ENCODE results near the gene APCDD1L.
"Not testable (repeated sequence)": the region's sequence is repeated elsewhere in the genome, so short reads cannot be mapped to it uniquely, and the experiment has no call there.

Gene APCDD1L

DNA sequence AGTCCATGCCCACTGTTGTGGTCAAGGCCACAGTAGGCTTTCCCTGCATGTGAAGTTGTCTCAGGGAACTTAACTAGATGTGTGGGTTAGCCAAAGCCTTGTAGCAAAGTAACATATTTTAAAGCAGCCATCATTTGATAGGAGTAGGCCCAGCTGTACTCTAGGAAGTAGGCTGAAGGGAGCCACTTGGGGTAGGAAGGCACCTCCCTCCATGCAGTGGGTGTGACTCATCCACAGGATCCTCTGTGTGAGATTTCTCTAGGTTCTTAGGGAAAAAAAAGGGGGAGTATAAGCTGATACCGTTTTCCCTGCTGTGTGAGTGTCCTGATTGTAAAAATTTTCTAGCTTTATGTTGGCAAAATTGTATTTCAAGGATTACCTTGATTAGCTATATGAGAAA lies 81.4 kb downstream of the APCDD1L start:
- DNase-seq, result no peak

DNA sequence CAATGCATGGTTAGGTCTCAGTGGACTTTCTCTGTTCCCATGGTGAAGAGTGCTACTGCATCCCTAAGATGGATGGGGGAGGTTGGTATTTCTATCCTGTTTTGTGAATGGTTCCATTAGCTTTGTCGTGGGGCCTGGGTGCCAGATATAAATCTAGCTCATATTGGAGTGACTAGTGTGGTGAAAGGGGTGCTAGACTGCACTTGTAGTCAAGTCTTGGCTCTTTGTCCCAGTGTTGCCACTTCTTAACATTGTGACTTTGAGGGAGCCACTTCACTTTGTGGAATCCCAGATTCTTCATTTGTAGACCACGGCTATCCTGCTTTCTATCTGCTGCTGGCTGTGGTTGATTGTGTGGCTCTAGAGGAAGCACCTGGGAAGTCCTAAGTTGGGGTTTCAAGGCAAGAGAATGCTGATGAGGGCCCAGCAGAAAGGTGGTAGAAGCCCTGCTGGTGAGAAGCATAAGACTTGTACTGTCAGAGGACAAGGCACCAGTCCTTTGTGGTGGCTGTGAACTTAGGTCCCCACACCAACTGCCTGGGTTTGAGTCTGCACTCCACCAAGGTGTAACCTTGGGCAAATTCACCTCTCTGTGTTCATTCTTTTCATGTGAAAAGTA lies 82.1 kb downstream of the APCDD1L start:
- no peak for DNase-seq

DNA sequence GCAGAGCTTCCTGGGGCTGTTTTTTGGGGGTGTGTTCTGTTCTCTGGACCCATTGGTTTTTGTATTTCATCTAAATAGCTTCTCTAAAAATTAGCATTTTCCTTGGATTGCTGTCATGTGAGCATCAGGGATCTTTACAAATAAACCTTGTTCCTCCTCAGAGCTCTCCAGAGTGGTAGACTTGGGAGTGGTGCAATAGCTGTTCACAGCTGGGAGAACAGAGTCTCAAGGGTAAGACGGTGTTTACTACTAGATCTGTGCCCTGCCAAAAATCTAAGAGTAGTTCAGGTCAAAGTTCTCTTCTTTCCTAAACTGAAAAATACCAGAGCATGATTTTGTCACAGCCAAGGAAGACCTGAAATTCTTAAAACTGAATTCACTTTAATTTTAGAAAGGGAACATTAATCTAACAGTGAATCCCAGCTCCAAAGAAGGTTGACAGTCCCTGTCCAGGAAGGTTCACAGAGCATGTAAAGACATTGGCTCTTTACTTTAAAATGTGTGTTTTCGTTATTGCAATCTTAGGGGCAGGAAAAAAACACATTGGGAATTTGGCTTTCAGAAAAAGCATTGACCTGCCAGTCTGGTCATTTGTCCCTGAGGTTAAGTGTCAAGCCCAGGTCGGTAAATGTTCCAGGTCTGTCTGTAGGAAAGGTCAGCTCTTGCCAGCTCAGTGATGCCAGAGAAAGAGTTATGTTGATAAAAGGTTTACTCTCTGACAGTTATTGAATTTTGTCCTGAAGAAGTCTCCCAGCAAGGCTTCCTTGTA lies 82.8 kb downstream of the APCDD1L start:
- no peak for DNase-seq

DNA sequence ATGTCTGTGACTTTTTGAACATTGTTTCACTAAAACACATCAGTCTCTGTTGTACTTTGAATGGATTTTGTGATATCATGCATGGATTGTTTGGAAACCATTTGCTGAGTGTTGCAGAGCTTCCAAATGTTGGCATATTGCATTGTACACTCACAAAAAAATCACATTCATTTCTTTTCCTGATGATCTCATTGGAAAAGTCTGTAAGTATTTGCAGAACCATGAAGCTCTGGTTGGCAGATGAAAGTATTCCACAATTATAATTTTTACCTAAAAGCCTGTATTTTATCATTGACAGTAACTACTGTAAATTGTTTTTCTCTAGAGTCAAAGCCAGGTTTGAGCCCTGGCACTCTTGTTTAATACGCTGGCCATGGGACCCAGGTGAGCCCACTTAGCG lies 84.1 kb downstream of the APCDD1L start:
- DNase-seq, result no peak

DNA sequence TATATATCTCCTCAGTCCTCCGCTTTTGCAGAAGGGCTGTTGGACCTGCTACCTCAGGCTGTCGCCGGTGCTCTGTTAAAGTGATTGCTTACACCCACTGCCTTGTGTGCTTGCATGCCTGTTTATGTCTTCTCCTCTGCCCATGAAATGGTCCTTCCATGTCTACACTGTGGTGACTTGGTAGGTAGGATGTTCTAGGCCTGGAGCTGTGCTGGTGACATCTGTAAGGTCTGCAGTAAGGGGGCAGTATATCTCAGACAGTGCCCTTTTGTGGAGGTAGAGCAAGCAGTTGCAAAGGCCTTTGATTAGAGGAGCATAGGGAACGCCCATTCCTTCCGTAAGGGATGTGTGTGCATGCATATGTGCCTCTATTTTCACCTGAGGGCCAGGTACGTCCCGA lies 85.9 kb downstream of the APCDD1L start:
- no peak for DNase-seq

DNA sequence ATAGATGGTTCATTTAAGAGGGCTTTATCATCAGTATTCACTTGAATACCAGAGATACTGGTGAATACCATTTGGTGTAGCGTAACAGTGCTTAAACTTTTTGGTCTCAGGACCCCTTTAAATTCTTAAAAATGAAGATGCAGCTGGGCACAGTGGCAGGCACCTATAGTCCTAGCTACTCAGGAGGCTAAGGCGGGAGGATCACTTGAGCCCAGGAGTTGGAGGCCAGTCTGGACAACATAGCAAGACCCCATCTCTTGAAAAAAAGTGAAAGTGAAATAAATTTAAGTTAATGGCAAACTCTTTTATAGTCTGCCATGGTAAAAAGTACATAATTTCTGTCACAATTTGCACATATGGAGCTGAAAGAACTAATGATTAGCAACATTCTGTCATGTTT lies 86.8 kb downstream of the APCDD1L start:
- no peak for DNase-seq

DNA sequence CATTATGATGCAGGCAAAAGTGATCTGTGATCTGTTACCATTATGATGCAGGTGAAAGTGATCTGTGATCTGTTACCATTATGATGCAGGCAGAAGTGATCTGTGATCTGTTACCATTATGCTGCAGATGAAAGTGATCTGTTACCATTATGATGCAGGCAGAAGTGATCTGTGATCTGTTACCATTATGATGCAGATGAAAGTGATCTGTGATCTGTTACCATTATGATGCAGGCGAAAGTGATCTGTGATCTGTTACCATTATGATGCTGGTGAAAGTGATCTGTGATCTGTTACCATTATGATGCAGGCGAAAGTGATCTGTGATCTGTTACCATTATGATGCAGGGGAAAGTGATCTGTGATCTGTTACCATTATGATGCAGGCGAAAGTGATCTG lies 87.6 kb downstream of the APCDD1L start:
- DNase-seq, result not testable (repeated sequence)

DNA sequence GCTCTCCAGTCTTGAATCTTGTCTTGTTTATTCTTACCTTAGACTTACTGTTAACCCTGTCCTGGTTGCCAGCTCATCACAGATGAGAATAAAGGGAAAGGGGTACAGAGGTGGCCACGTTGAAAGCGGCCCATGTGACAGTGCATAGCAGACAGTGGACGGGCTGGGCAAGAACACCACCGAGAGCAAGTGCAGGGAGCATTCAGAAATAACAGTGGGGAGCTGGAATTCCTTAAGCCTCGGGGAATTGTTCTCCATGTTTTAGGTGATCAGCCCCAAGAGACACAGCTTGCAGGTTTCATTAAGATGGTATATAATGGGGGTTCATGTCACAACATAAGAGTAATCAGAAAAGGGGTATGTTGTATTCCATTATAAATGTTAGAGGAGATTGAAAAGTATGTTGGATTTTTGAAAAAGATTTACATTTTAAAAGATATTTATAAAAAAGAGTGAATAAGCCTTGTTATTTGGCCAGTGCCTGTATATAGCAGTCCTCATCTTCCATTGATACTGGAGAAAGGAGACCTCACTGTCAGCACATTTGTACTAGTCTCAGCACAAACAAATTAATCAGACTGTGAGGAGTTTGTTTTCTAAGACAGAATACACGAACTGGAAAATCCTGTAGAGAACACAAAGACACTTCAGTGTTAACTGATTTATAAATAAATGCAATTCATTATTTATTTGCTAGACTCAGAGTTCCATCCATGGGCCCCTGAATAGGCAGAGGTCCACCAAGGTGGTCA lies 90.8 kb downstream of the APCDD1L start:
- no peak for DNase-seq

DNA sequence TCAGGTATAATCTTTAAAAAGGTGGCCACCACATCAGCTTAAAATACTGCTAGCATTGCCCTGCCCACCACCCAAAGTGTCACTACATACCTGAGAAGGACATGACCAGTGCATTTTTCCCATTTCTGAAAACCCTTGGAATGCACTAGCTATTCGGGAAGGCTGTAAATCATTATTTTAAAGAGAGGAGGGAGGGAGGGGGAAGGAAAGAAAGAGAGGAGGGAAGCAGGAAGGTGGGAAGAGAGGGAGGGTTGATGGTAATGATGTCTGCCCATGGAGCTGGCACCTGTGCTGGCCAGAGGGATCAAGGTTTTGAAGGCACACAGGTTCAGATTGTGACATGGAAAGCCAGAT lies 93.7 kb downstream of the APCDD1L start:
- DNase-seq, result no peak

DNA sequence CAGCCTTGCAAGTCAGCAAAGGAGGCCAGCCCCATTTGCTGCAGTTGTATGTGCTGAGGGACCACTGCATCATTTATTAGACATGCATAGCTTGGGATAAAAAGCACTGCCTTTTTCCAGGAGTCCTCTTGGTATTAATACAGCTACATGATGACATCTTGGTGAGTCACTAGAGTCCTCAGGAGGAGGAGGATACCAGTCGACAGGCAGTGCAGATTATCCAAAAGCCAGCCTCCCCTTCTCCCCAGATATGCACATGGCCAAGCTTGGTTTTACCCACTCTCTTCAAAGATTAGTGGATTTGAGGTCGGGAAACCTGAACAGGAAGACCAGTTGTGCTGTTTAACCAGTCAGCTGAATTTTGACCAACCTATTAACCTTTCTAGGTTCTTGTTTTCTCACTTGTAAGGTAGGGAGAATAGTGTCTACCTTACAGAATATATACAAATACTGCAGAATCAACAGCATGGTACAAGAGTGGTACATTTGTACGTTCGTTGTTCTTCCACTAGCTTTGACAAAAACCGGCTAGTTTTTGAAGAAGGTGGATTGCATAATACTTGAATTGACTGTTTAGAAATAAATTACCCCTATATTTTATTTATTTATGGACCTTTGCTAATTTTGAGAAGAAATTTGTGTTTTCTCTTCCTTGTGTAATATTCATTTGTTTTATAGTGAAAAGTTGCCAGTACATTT lies 94.3 kb downstream of the APCDD1L start:
- DNase-seq, result no peak

DNA sequence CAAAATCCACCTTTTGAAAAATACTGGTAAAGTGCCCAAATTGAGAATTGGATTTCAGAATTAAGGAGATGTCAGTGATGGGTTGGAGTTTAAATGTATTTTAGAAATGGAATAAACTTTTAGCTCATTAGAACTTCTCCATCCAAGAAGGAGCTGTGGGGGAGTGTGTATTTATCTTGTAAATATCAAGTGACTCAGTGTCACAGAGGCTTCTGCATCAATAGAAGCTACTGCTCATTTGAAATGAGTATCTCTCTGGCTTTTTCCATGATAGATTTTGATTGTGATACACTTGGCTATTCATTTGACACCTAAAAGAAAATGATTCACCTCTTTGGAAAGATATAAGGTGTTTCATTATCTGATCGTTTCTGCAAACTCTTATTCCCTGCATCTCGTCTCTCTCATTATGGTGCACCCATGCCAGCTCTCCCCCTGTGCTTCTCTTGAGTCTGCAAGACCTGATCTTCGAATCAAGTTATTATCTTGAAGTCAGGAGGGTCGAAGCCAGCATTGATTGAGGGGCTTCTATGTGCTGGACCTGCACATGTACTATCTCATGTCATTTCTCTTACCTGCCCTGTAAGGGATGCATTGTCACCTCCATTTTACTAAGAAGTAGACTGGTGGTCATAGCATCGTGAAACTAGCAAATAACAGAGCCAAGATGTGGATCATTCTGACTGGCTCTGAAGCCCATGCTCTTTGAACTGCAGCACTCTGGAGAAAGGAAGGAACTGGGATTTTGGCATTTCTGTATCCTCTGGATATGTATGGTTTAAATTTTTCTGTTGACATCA lies 96.0 kb downstream of the APCDD1L start:
- no peak for DNase-seq

DNA sequence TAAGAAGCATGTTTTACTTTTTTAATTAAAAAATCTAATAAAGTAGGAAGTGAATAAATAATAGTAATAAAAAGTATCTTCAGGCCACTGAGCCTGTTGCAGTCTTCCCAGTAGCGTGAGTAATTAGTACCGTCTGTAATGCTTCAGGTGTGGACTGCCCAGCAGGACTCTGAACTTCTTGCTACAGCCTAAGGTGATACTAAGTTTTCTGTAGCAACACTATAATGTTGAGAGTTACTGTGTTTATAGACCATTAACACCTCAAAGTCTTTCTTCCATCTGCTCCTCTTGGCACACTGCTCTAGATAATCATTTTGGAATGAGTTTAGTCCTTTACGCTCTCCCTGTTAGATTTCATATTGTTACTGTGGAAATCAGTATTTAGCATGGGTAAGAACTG lies 97.8 kb downstream of the APCDD1L start:
- no peak for DNase-seq

DNA sequence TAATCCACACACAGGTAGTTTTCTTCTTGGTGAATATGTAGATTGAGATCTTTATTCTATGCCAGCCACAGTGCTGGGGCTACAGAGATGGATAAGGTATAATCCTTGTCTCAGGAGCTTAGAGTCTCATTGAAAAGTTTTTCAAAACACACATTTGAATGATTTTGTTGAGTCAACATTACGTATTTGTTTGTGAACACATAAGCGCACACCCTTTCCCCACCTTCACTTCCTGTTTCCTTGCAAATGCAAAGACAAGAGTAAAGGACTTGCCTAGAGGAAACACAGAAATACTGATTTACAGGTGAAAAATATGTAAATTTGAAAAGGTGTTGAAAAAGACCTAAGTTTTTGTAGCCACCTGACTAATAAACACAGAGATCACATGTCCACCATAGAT lies 98.4 kb downstream of the APCDD1L start:
- DNase-seq, result no peak

DNA sequence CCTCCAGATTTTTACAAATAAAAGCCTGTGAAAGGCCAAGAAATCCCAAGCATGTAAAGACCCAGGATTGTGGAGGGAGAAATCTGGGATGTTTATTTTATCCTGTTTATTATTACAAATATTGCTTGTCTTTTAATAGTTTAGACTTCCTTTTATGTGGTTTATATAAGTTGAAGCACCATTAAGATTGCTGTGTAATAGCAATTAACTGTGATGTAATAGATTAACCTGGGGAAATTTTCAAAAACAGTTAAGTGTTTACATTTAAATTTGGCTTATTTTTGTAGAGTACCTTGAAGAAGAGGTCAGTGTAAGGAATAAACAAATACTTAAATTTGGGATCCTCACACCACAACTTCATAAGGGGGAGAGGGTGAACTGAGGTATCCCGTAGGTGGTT lies 99.1 kb downstream of the APCDD1L start:
- DNase-seq, result no peak

DNA sequence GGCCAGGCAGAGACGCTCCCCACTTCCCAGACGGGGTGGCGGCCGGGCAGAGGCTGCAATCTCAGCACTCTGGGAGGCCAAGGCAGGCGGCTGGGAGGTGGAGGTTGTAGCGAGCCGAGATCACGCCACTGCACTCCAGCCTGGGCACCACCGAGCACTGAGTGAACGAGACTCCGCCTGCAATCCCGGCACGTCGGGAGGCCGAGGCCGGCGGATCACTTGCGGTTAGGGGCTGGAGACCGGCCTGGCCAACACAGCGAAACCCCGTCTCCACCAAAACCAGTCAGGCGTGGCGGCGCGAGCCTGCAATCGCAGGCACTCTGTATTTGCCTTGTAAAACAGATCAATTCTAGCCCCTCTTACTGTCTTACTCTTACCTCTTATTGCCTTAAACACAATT lies 100.4 kb downstream of the APCDD1L start:
- DNase-seq, result not testable (repeated sequence)

DNA sequence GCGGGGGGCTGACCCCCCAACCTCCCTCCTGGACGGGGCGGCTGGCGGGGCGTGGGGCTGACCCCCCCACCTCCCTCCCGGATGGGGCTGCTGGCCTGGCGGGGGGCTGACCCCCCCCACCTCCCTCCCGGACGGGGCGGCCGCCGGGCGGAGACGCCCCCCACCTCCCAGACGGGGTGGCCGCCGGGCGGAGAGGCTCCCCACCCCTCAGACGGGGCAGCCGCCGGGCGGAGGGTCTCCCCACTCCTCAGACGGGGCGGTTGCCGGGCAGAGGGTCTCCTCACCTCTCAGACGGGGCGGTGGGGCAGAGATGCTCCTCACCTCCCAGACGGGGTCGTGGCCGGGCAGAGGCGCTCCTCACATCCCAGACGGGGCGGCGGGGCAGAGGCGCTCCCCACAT lies 101.0 kb downstream of the APCDD1L start:
- DNase-seq, result not testable (repeated sequence)
